Calu3 (cell line): Measurements from ENCODE around the gene ASB4. TPM values are rescaled to one million over a fixed set of nuclear protein-coding genes. Genes with fewer than 3 reads are reported as not detected.

Source experiments
- BruUV-seq: library from RNA; stranded (reverse); fragments of 400-500 nt; replicated peaks from 2 replicates; lab custom pipeline; 2021; lab: Mats Ljungman, UMichigan
- CTCF ChIA-PET: fragments of 300-600 bp; sonication (Branson Sonifier 250); formaldehyde crosslinking; loops from one replicate; lab custom pipeline; 2022; ENCODE audit warnings: antibody characterized with exemption; lab: Charles Lee
- DNase-seq: peaks from one replicate; pipeline ENCODE4 v3.0.0; 2022
- H3K27ac Mint-ChIP-seq: one replicate; pipeline ENCODE4 v1.8.0; 2022; ENCODE audit warnings: mixed read lengths; ENCODE audit not compliant: unreplicated experiment
- H3K27me3 Mint-ChIP-seq: one replicate; pipeline ENCODE4 v1.8.0; 2022; ENCODE audit warnings: mixed read lengths; ENCODE audit not compliant: unreplicated experiment
- H3K36me3 Mint-ChIP-seq: one replicate; pipeline ENCODE4 v1.8.0; 2022; ENCODE audit warnings: mild to moderate bottlenecking, moderate library complexity, mixed read lengths; ENCODE audit not compliant: insufficient read depth, unreplicated experiment
- H3K4me1 Mint-ChIP-seq: one replicate; pipeline ENCODE4 v1.8.0; 2022; ENCODE audit warnings: mild to moderate bottlenecking, low read depth, mixed read lengths; ENCODE audit not compliant: unreplicated experiment
- H3K4me3 Mint-ChIP-seq: one replicate; pipeline ENCODE4 v1.8.0; 2022; ENCODE audit warnings: mild to moderate bottlenecking, low read depth, moderate library complexity, mixed read lengths; ENCODE audit not compliant: unreplicated experiment
- H3K9me3 Mint-ChIP-seq: one replicate; pipeline ENCODE4 v1.8.0; 2022; ENCODE audit warnings: low read depth, mixed read lengths; ENCODE audit not compliant: unreplicated experiment
- CTCF ChIP-seq: fragments of 200-600 bp; IDR thresholded peaks from one replicate; pipeline ENCODE4 v1.8.0; 2022; ENCODE audit warnings: antibody characterized with exemption; ENCODE audit not compliant: unreplicated experiment
- intact Hi-C: fragments of 100-400 bp; cut with micrococcal nuclease; formaldehyde crosslinking; loops from one replicate; pipeline ENCODE4 v1.10.0; 2022; ENCODE audit not compliant: unreplicated experiment
- total RNA-seq: library from RNA; stranded (reverse); gene quantifications from 2 replicates; pipeline ENCODE4 v1.2.3, GENCODE V29; 2022

Gene ASB4
- total RNA-seq, 1 experiment from 2014 or later = 0.47 TPM

DNA sequence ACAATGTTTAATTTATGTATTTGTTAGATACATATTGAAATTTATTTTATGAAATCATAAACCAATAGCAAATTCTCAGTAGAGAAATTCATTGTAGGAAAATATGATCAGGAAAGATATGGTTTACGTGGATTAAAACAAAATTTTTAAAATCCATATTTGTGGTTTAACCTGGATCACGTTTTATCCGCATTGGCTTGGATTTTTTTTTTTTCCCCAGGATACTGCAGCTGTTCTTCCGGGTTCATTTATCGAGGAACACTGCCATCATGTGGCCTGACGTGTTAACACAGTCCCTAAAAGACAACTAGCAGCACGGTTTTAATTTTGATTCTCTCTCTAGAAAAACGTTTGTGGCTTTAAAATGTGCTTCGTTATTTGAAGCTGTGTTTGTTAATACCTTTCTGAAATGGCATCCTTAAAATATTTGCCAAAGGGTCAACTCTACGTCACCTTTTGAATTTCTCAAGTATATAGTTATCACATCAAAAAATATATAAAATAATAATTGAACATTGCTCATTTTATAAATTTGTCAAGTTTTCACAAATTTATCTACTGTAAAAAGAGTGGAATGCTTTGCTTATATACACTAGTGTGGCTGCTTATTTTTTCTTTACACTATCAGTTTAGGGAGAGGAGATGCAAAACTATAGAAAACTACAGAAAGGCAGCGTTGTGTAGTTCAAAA, 8.7 kb upstream of the ASB4 start:
- CTCF ChIA-PET = interaction anchor here (0.6 to 4.1 kb wide), 5 partner anchors 34 to 209 kb away, joined by 3 to 27 read pairs (median 3); partner anchors contain the start of gene PON3
- H3K9me3 Mint-ChIP-seq = no peaks in the 10 kb centered on the region
- no peaks in the 10 kb centered on the region for H3K4me1 Mint-ChIP-seq
- H3K27ac Mint-ChIP-seq = no peak overlapping the region
- intact Hi-C loops = loop anchor here (2.0 to 10.0 kb wide), 2 partner anchors 80 to 232 kb away; partner anchors contain the start of gene PON3
- no peak overlapping the region for H3K4me3 Mint-ChIP-seq
- no peaks in the 10 kb centered on the region for H3K36me3 Mint-ChIP-seq
- peak; percentile 40 for DNase-seq
- no TSS peak for BruUV-seq
- peak; percentile 31 for TF ChIP-seq CTCF
- no peaks in the 10 kb centered on the region for H3K27me3 Mint-ChIP-seq

DNA sequence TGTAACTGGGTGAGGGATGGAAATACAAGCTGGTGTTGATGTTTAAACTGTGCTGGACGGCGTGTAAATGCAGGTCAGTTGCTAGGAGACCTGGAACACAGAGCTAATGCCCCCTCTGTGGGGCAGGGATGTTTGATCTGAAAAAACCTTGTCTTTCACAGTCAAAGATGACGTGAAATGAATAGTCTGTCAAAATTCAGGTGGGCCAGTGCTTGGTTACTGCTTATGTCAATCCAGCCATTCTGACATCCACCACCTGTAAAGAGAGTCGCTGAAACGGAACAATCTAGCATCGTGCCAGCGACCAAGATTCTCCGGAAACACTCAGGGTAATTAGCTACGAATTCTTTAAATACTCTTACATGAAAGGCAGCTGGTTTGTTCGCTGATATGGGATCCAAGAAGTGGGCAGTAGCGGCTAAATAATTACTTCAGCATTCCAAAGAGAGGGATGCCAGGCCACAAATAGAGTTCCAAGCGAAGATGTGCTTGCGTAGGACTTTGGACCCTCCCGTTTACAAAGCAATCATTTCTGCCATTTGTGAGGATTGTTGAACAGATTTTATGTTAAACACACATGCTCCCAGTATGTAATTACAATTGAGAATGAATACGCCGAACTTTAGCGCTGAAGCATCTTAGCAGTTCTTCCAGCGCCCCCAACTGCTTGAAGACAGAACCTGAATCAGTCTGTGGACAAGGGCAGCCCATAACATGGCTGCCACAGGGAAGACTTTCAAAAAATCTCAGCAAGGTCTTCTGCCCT, 7.3 kb upstream of the ASB4 start:
- H3K4me1 Mint-ChIP-seq = no peaks in the 10 kb centered on the region
- no peak overlapping the region for H3K4me3 Mint-ChIP-seq
- peak; percentile 17 for DNase-seq
- no peaks in the 10 kb centered on the region for H3K36me3 Mint-ChIP-seq
- no TSS peak for BruUV-seq
- H3K27me3 Mint-ChIP-seq = no peaks in the 10 kb centered on the region
- intact Hi-C loops = loop anchor here (10.0 kb wide), 1 partner anchor 234 kb away; no protein-coding TSS in a partner anchor
- TF ChIP-seq CTCF = no peak
- H3K27ac Mint-ChIP-seq = no peak overlapping the region
- no peaks in the 10 kb centered on the region for H3K9me3 Mint-ChIP-seq
- CTCF ChIA-PET = interaction anchor here (4.1 kb wide), 1 partner anchor 82 kb away, joined by 27 read pairs; the partner anchor contains the start of gene PON3

DNA sequence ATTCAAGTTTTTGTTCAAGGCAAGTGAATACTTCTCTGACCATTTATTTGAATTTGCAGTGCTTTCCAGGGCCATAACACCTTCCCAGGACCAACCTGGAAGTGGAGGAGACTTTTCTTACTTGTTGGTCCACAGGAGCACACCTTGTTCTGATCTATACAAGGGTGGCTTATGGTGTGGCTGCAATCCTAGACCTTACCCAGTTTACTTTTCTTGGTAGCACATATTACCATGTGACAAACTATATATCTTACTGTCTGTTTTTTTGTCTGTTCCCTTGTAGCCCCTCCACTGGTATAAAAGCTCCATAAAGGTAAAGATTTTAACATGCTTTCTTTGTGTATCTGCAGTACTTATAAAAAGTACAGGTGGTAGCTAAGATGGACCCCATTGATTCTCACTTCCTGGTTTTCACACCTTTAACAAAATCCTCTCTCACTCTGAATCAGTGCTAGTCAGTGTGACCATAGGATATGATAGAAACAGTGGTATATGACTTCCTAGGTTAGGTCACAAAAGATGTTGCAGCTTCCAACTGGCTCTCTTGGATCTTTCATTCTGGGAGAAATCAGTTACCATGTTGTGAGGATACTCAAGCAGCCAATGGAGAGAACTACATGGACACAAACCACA, 5.6 kb upstream of the ASB4 start:
- no peaks in the 10 kb centered on the region for H3K36me3 Mint-ChIP-seq
- BruUV-seq = no TSS peak
- H3K27me3 Mint-ChIP-seq = no peaks in the 10 kb centered on the region
- CTCF ChIA-PET = no interaction called here
- no peak for DNase-seq
- no peaks in the 10 kb centered on the region for H3K9me3 Mint-ChIP-seq
- H3K4me3 Mint-ChIP-seq = no peak overlapping the region
- TF ChIP-seq CTCF = no peak
- no peaks in the 10 kb centered on the region for H3K4me1 Mint-ChIP-seq
- H3K27ac Mint-ChIP-seq = no peak overlapping the region
- intact Hi-C loops = loop anchor here (10.0 kb wide), 1 partner anchor 235 kb away; no protein-coding TSS in a partner anchor
